AG20443 (cell line): ENCODE measurements around the gene RHEX.

ENCODE experiments used
- DNase-seq: peaks from one replicate; pipeline ENCODE4 v3.0.0; 2012; ENCODE audit warnings: low spot score, mixed read lengths

RHEX gene

DNA sequence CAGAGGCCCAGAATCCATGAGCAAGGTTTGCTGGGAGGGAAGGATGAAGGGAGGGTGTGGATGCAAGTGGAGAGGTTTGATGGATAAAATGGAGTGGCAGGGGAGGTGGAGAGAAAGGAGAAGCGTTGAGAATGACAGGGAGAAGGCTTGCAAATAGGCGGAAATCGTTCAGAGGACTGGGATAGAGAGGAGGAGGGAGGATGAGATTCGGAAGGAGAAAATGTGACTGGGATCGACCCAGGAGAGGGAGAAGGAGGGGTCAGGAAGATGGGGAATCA is 63.8 kb downstream of the RHEX start:
- DNase-seq = no peak

DNA sequence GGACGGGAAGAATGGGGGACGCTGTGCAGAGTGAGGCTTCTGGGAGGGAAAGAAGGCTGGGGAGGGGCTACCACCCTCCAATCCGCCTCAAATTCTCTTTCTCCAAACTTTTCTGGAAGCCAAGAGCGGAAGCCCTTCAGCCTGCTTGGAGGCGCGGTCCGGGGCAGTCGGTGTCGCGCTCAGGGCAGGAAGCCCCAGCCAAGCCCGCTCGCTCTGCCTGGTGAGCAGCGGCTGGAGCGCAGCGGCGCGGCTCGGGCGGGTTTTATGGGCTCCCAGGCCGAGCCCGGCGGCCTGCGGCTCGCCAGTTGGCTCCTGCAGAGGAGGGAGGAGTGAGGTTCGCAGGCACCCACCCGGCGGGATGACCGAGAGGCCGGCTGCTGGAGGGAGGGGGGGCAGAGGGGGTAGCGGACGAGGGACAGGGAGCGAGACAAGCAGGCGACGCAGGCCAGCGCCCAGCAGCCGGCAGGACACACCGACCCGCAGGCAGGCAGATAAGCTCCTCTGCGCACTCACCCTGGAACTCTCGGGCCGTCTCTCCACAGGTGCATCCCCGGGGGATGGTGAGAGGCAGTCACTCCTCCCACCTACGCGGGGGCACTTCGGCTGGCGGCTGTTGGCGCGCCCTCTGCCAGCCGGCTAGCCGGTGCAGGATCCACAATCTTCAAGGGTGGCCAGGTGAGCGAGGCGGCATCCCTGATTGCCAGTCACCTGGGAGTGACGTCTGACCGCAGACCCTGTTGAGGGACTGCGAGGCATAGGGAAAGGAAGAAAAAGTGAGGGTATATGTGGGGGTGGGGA is 64.4 kb downstream of the RHEX start, which contains the start of gene AVPR1B:
AVPR1B (minus strand) TSS at position 238 of the 798 bp plus-strand sequence. CDS start 498 bp downstream, outside the sequence.
- DNase-seq = peak; percentile 85

- DNase-seq = no peak
Measured at GRCh38 chr1:206120406-206120805, 67.4 kb downstream of the RHEX start.

- no peak for DNase-seq
Measured at GRCh38 chr1:206121269-206121668, 68.3 kb downstream of the RHEX start.

- no peak for DNase-seq
Measured at GRCh38 chr1:206122686-206123085, 69.7 kb downstream of the RHEX start.

DNA sequence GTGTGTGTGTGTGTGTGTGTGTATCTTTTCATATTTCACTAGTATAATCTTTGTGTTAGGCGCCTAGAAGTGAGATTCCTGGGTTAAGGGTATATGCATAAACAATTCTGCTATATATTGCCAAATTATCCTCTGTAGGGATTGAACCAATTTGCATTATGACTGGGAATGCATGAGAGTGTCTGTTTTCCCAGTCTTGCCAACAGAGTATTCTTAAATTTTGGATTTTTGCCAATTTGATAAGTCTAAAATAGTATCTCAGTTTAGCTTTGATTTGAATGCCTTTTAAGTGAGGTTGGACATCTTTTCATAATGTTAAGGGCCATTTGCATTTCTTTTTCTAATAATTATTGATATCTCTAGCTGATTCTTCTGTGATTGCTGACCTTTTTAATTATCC is 72.4 kb downstream of the RHEX start:
- no peak for DNase-seq

GRCh38 chr1:206127336-206127735 is 74.4 kb downstream of the RHEX start:
- DNase-seq = no peak

GRCh38 chr1:206128196-206128595 is 75.2 kb downstream of the RHEX start:
- no peak for DNase-seq

- DNase-seq = no peak
Measured at GRCh38 chr1:206131037-206131436, 78.1 kb downstream of the RHEX start.

DNA sequence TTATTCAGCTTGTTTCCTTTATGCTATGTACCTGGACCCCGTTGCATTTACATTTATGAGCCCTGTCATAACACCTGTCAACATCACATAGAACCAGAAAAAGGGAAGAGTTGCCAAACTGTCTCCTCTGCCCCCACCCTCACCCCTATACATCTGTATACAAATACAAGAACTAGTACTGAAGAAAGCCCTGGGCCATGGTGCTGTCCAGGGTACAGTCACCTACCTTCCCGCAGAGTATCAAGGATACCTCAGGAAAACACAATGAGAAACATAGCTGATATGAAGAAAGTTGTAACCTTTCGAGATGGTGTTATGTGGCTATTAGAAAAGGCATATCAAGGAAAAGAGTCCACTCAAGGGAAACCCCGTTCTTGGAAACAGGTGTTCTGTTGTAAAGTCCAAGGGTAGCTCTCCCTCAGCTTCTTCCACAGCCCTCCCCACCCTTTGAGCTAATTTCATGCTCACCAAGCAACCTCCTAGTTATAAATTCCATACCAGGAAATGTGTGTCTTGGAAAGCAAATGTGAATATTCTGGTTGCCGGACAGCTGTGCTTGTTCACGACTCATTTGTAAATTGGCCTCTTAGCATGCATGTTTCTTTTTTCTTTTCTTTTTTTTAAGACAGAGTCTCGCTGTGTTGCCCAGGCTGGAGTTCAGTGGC is 80.9 kb downstream of the RHEX start:
- DNase-seq = no peak

- no peak for DNase-seq
Measured at GRCh38 chr1:206135248-206135647, 82.3 kb downstream of the RHEX start.

- DNase-seq = no peak
Measured at GRCh38 chr1:206136241-206136640, 83.3 kb downstream of the RHEX start.

DNA sequence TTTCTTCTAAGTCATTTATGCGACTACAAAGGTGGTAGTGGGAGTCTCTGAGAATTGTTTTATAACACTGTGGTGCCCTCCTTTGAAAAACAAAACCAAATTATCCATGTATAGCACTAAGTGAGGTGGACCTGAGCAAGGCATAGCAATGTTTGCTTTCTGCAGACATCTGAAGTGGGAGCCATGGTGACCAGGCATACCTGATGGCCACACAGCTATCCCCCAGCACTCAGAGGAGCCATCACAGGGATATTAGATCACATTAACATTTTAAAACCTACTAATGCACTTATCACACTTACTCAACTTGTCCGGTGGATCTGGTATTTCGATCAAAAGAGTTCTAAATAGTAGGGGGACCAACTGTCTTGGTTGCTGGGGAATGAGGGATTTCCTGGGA is 89.0 kb downstream of the RHEX start:
- DNase-seq = no peak

DNA sequence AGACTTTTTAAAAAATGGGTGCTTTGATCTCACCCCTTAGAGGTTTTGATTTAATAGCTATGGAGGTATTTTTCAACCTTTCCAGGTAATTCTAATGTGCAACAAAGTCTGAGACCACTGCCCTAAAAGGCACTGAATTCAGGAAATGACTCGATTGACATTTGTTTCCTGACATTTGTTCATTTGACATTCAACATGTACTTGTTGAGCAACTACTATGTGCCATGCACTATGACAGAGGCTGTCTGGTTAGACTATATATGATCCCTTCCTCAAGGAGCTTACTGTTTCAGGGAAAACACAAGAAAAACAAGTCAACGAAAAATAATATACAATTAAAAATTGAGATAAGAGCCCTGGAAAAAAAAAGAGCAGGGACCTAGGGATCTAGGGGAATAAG is 89.8 kb downstream of the RHEX start:
- DNase-seq = no peak

DNA sequence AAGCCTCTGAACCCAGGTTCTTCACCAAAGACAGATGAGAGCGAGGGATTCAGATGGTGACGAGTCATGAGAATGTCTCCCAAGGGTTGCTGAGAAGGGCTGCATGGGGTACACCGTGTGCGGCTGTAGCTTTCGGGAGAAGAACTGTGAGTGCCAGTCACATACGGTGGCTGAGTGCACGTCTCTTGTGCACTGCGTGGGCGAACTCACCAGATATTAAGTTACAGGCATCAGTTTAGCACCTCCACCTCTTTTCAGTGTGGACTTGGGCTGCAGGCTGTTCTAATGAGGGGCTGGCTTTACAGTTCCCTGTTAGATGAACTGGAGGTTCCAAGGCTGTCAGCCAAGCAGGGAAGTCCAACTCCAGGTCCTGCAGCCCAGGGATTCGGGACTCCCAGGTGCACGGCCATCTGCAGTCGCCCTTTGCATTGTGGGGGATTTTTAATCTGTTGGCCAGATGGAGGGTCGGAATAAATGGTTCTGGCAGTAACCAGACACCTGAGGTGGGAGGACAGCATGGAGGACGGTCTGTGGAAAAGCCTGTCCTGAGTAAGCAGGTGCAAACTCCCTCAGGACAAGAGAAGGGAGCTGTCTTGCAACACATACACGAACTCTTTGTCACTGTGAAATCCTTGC is 90.7 kb downstream of the RHEX start:
- no peak for DNase-seq

DNA sequence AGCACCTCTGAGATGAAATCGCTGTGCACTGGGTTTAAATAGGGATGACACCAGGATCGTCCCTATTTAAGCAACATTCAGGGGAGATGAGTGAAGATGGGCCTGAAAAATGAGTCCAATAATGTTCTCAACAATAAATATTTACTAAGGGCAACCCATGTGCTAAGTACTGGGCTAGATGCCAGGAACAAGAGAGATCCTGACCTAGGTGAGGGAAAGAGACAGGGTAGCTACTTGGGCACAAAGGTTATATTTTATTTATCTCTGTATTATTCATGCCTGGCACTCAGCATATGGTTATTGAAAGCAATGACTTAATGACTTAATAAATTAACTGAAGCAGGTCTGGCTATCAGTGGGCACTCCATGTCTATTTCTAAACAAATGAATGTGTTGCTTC is 91.6 kb downstream of the RHEX start:
- no peak for DNase-seq

DNA sequence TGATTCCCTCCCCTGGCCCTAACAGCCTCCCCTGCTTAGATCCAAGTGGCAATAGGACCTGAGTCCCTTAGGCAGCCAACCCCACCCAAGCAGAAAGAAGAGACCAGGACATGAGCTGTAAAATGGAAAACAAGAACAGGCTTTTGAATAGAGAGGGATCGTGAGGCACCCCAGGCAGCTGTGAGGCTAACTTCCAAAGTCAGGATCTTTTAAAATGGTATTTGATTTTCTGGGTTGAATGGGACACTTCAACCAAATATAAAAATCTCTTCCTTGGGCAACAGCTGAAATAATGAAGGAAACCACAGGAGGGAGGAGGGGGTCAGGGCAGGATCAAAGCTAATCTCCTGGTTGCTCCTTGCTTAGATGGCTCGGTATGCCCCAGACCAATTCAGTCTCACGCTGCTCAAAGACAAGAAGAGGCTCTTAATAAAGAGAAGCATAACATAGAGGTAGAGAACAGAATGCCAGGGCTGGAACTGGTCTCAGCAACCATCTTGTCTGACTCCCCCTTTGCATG is 92.9 kb downstream of the RHEX start:
- no peak for DNase-seq
